Astrocyte (in vitro differentiated cells and primary cell): ENCODE results near the gene UCHL1. TPM values are rescaled to one million over a fixed set of nuclear protein-coding genes. Genes with fewer than 3 reads are reported as not detected.
A peak's percentile ranks its signal among the peaks of the same experiment; 100 is the strongest.

Experiments
- DNase-seq: peaks from one replicate; pipeline ENCODE4 v3.0.0-alpha.2; 2010; ENCODE audit warnings: low read depth
- FAIRE-seq: peaks from 2 replicates; lab custom pipeline; 2011; peaks lifted over from hg19 to GRCh38; lab: Jason Lieb, UNC
- H2AFZ ChIP-seq: 2 replicates; pipeline ENCODE4 v1.6.0; 2012; ENCODE audit warnings: low read depth, low read length, inconsistent platforms
- H3K27ac ChIP-seq: 2 replicates; pipeline ENCODE4 v1.5.1; 2011; ENCODE audit warnings: low read depth, low read length, inconsistent platforms
- H3K27me3 ChIP-seq: 2 replicates; pipeline ENCODE4 v1.6.0; 2011; ENCODE audit warnings: low read length, inconsistent platforms; ENCODE audit not compliant: insufficient read depth
- H3K36me3 ChIP-seq: 2 replicates; pipeline ENCODE4 v1.5.1; 2011; ENCODE audit warnings: low read length, inconsistent platforms; ENCODE audit not compliant: insufficient read depth
- H3K4me1 ChIP-seq: 2 replicates; pipeline ENCODE4 v1.5.1; 2011; ENCODE audit warnings: low read length, inconsistent platforms; ENCODE audit not compliant: insufficient read depth
- H3K4me2 ChIP-seq: 2 replicates; pipeline ENCODE4 v1.6.0; 2012; ENCODE audit warnings: low read length, inconsistent platforms
- H3K4me3 ChIP-seq: 2 replicates; pipeline ENCODE4 v1.5.1; 2011; ENCODE audit warnings: low read depth, mild to moderate bottlenecking, low read length, inconsistent platforms; ENCODE audit not compliant: insufficient read depth
- H3K79me2 ChIP-seq: 2 replicates; pipeline ENCODE4 v1.6.0; 2012; ENCODE audit warnings: mild to moderate bottlenecking, low read length, inconsistent platforms; ENCODE audit not compliant: insufficient read depth
- H3K9ac ChIP-seq: 2 replicates; pipeline ENCODE4 v1.6.0; 2012; ENCODE audit warnings: mild to moderate bottlenecking, low read length, inconsistent platforms
- H3K9me3 ChIP-seq: 2 replicates; pipeline ENCODE4 v1.5.1; 2012; ENCODE audit warnings: low read depth, mild to moderate bottlenecking, low read length, inconsistent platforms; ENCODE audit not compliant: insufficient read depth
- H4K20me1 ChIP-seq: 2 replicates; pipeline ENCODE4 v1.6.0; 2012; ENCODE audit warnings: low read length, inconsistent platforms; ENCODE audit not compliant: insufficient read depth
- H3K27ac Mint-ChIP-seq: one replicate; pipeline ENCODE4 v1.8.0; 2021; ENCODE audit warnings: mild to moderate bottlenecking, mixed read lengths; ENCODE audit not compliant: unreplicated experiment
- H3K27me3 Mint-ChIP-seq: one replicate; pipeline ENCODE4 v1.8.0; 2021; ENCODE audit warnings: low read depth, mixed read lengths; ENCODE audit not compliant: unreplicated experiment
- H3K36me3 Mint-ChIP-seq: one replicate; pipeline ENCODE4 v1.8.0; 2021; ENCODE audit warnings: low read depth, mixed read lengths; ENCODE audit not compliant: unreplicated experiment
- H3K4me1 Mint-ChIP-seq: one replicate; pipeline ENCODE4 v1.8.0; 2021; ENCODE audit warnings: low read depth, mixed read lengths; ENCODE audit not compliant: unreplicated experiment
- H3K4me3 Mint-ChIP-seq: one replicate; pipeline ENCODE4 v1.8.0; 2021; ENCODE audit warnings: mild to moderate bottlenecking, moderate library complexity, mixed read lengths; ENCODE audit not compliant: unreplicated experiment
- H3K9me3 Mint-ChIP-seq: one replicate; pipeline ENCODE4 v1.8.0; 2021; ENCODE audit warnings: mild to moderate bottlenecking, mixed read lengths; ENCODE audit not compliant: unreplicated experiment
- CTCF ChIP-seq: IDR thresholded peaks from 2 replicates; pipeline ENCODE4 v1.5.1; 2011; ENCODE audit warnings: low read depth, mild to moderate bottlenecking, inconsistent platforms, low read length, moderate library complexity; ENCODE audit not compliant: insufficient read depth
- EZH2 ChIP-seq: IDR thresholded peaks from 2 replicates; pipeline ENCODE4 v1.6.1; 2012; ENCODE audit warnings: mild to moderate bottlenecking, low read length, inconsistent platforms; ENCODE audit not compliant: insufficient read depth
- total RNA-seq: library from RNA; stranded (reverse); gene quantifications from 2 replicates; pipeline ENCODE4 v1.2.1, GENCODE V29; 2021

The UCHL1 gene
- total RNA-seq, 1 donor from 2014 or later, result 1,154 TPM

DNA sequence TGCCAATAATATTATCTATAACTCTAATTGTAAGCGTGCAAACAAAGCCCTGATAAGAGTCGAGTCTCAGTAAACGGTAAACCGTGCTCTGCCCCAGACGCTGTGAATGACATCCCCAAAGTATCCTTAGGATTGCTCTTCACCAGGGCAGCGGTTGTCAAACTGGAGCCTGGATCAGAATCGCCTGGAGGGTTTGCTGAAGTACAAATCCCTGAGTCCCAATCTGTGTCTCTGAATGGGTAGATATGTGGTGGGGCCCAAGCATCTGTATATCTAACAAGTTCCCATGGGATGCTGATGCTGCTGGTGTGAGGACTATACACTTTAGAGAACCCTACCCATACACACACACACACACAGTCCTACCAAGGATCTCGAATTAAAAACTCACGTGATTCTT, 41.6 kb upstream of the UCHL1 start:
- H3K79me2 ChIP-seq, result peaks cover 41% of the 10 kb centered on the region
- no peaks in the 10 kb centered on the region for H3K36me3 ChIP-seq
- H3K4me1 ChIP-seq, result peaks cover 13% of the 10 kb centered on the region
- DNase-seq (no peak), FAIRE-seq (no peak)
- peaks cover 20% of the 10 kb centered on the region for H4K20me1 ChIP-seq
- no peaks in the 10 kb centered on the region for H3K9me3 ChIP-seq
- H3K4me2 ChIP-seq, result no peak overlapping the region
- Mint-ChIP-seq H3K36me3 (no peaks in the 10 kb centered on the region), H3K4me3 (peak overlapping the region; percentile 87), H3K4me1 (peaks cover 32% of the 10 kb centered on the region), H3K9me3 (no peaks in the 10 kb centered on the region), H3K27me3 (no peaks in the 10 kb centered on the region), H3K27ac (peak overlapping the region; percentile 72)
- H3K4me3 ChIP-seq, result no peak overlapping the region
- no peak overlapping the region for H3K9ac ChIP-seq
- H3K27ac ChIP-seq, result no peak overlapping the region
- no peaks in the 10 kb centered on the region for H3K27me3 ChIP-seq
- H2AFZ ChIP-seq, result no peak overlapping the region
- TF ChIP-seq EZH2 (no peak), CTCF (no peak)

- peak overlapping the region; percentile 94 for H3K27ac Mint-ChIP-seq
- H3K9me3 ChIP-seq, result no peaks in the 10 kb centered on the region
- peak overlapping the region; percentile 87 for H3K4me3 Mint-ChIP-seq
- peaks cover 13% of the 10 kb centered on the region for H3K4me1 ChIP-seq
- peaks cover 18% of the 10 kb centered on the region for H4K20me1 ChIP-seq
- H2AFZ ChIP-seq, result peak overlapping the region; percentile 85
- H3K79me2 ChIP-seq, result peaks cover 33% of the 10 kb centered on the region
- peak overlapping the region; percentile 88 for H3K4me2 ChIP-seq
- peak overlapping the region; percentile 67 for H3K4me3 ChIP-seq
- no peaks in the 10 kb centered on the region for H3K9me3 Mint-ChIP-seq
- H3K36me3 ChIP-seq, result no peaks in the 10 kb centered on the region
- peaks cover 26% of the 10 kb centered on the region for H3K4me1 Mint-ChIP-seq
- H3K27ac ChIP-seq, result no peak overlapping the region
- H3K36me3 Mint-ChIP-seq, result no peaks in the 10 kb centered on the region
- no peaks in the 10 kb centered on the region for H3K27me3 Mint-ChIP-seq
- FAIRE-seq, result no peak
- H3K9ac ChIP-seq, result peak overlapping the region; percentile 86
- H3K27me3 ChIP-seq, result no peaks in the 10 kb centered on the region
- DNase-seq, result no peak
- TF ChIP-seq EZH2 (no peak), CTCF (no peak)
These were observed 40.8 kb upstream of the UCHL1 start for GRCh38 chr4:41215969-41216293.

DNA sequence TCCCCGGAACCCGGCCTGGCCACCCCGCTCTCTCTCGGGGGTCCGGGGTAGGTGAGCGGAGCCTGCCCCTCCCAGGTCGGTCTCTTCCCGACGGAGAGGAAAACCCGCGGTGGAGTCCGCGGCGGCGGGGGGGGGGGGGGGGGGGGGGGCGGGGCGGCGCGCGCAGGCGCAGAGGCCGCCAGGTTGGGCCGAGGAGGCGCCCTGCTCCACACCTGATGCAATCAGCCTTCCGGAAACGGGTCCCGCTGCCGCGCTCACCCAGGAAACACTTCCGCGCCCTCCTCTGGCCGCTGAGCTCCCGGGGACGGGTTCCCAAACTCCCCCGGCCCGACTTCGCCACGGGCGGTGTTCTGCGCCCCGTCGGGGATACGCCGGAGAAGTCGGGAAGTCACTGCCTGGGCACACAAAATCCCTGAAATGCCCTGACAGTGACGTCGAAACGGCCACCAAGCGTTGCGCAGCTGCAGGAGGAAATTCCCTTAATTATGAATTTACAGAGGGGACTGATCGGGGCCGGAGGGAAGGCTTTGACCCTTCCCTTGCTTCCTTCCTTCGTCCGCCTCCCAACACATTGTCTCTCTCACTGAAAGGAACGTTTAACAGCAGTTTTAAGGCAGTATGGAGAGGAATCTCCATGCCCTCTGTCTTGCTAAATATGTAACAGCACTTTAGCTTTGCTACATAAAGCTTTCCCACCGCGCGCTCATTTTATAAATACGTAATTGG, 40.3 kb upstream of the UCHL1 start:
- Histone ChIP-seq H4K20me1 (peaks cover 17% of the 10 kb centered on the region), H2AFZ (peak overlapping the region; percentile 85), H3K4me2 (peak overlapping the region; percentile 88), H3K9ac (peak overlapping the region; percentile 86), H3K36me3 (no peaks in the 10 kb centered on the region), H3K9me3 (no peaks in the 10 kb centered on the region), H3K4me3 (peak overlapping the region; percentile 67), H3K4me1 (peaks cover 11% of the 10 kb centered on the region), H3K27ac (peak overlapping the region; percentile 78), H3K27me3 (no peaks in the 10 kb centered on the region), H3K79me2 (peaks cover 28% of the 10 kb centered on the region)
- TF ChIP-seq CTCF, result no peak
- no peak for TF ChIP-seq EZH2
- H3K4me1 Mint-ChIP-seq, result peaks cover 26% of the 10 kb centered on the region
- H3K4me3 Mint-ChIP-seq, result peak overlapping the region; percentile 87
- no peaks in the 10 kb centered on the region for H3K36me3 Mint-ChIP-seq
- FAIRE-seq, result no peak
- H3K27ac Mint-ChIP-seq, result peak overlapping the region; percentile 94
- no peaks in the 10 kb centered on the region for H3K9me3 Mint-ChIP-seq
- peak; percentile 60 for DNase-seq
- no peaks in the 10 kb centered on the region for H3K27me3 Mint-ChIP-seq
